ENCODE results near the gene PRKAR1A.

Gene PRKAR1A

GRCh38 chr17:68542698-68543463 lies 30.7 kb downstream of the PRKAR1A start:
- no peak for DNase-seq (ENCODE audit: low spot score)

GRCh38 chr17:68544111-68544915 lies 32.1 kb downstream of the PRKAR1A start:
- no peak for DNase-seq (ENCODE audit: low spot score)

- DNase-seq (ENCODE audit: low spot score) = no peak
Observed at GRCh38 chr17:68556551-68556950, 44.3 kb downstream of the PRKAR1A start.

- DNase-seq (ENCODE audit: low spot score) = no peak
Observed at GRCh38 chr17:68559316-68559715, 47.1 kb downstream of the PRKAR1A start.

- DNase-seq (ENCODE audit: low spot score) = no peak
Observed at GRCh38 chr17:68560966-68561720, 48.9 kb downstream of the PRKAR1A start.

GRCh38 chr17:68562736-68563135 lies 50.5 kb downstream of the PRKAR1A start:
- DNase-seq (ENCODE audit: low spot score) = no peak

GRCh38 chr17:68564415-68565111 lies 52.3 kb downstream of the PRKAR1A start:
- DNase-seq (ENCODE audit: low spot score) = no peak

- no peak for DNase-seq (ENCODE audit: low spot score)
Observed at GRCh38 chr17:68565661-68566441, 53.6 kb downstream of the PRKAR1A start.

GRCh38 chr17:68566442-68566738 lies 54.2 kb downstream of the PRKAR1A start:
- DNase-seq (ENCODE audit: low spot score) = no peak

GRCh38 chr17:68567035-68567434 lies 54.8 kb downstream of the PRKAR1A start:
- DNase-seq (ENCODE audit: low spot score) = no peak

- no peak for DNase-seq (ENCODE audit: low spot score)
Observed at GRCh38 chr17:68567581-68567980, 55.4 kb downstream of the PRKAR1A start.

- DNase-seq (ENCODE audit: low spot score) = no peak
Observed at GRCh38 chr17:68568581-68568980, 56.4 kb downstream of the PRKAR1A start.

GRCh38 chr17:68569346-68569745 lies 57.1 kb downstream of the PRKAR1A start:
- DNase-seq (ENCODE audit: low spot score) = no peak

- no peak for DNase-seq (ENCODE audit: low spot score)
Observed at GRCh38 chr17:68570526-68570925, 58.3 kb downstream of the PRKAR1A start.

GRCh38 chr17:68572138-68572842 lies 60.1 kb downstream of the PRKAR1A start:
- no peak for DNase-seq (ENCODE audit: low spot score)

GRCh38 chr17:68573338-68573737 lies 61.1 kb downstream of the PRKAR1A start:
- DNase-seq (ENCODE audit: low spot score) = no peak

GRCh38 chr17:68576137-68576536 lies 63.9 kb downstream of the PRKAR1A start:
- DNase-seq (ENCODE audit: low spot score) = no peak

- no peak for DNase-seq (ENCODE audit: low spot score)
Observed at GRCh38 chr17:68576811-68577496, 64.7 kb downstream of the PRKAR1A start.

- DNase-seq (ENCODE audit: low spot score) = no peak
Observed at GRCh38 chr17:68577497-68577821, 65.2 kb downstream of the PRKAR1A start.

- no peak for DNase-seq (ENCODE audit: low spot score)
Observed at GRCh38 chr17:68578236-68578635, 66.0 kb downstream of the PRKAR1A start.
